Liver (tissue), 3 donors: ENCODE measurements around the gene ATP6V0A4.

Source experiments
- CTCF ChIP-seq: fragments of 150-350 bp; IDR thresholded peaks from 2 replicates; pipeline ENCODE4 v1.5.1; 2017; ENCODE audit warnings: improper control_type of control experiment, low read depth, low read length; ENCODE audit not compliant: missing input control
- FOXA1 ChIP-seq: IDR thresholded peaks from 2 replicates; pipeline ENCODE4 v1.6.1; 2016; ENCODE audit warnings: antibody characterized with exemption
- JUND ChIP-seq, 2 donors: IDR thresholded peaks; 2 replicates each; pipeline ENCODE4 v1.6.1; 2016; ENCODE audit warnings: antibody characterized with exemption in 2 of 2
- RAD21 ChIP-seq, 2 donors: IDR thresholded peaks; 2 replicates each; pipeline ENCODE4 v1.6.1; 2016; ENCODE audit warnings: antibody characterized with exemption in 2 of 2, mild to moderate bottlenecking in 2 of 2
- SP1 ChIP-seq: IDR thresholded peaks from 2 replicates; pipeline ENCODE4 v1.6.1; 2018; ENCODE audit warnings: antibody characterized with exemption, mild to moderate bottlenecking
- donor health status: healthy.
- donor health status: healthy.

- TF ChIP-seq RAD21 (IDR thresholded peaks at IDR 0.05): no peak
- TF ChIP-seq CTCF: no peak
- no peak for TF ChIP-seq SP1
- TF ChIP-seq FOXA1: no peak
- no peak for TF ChIP-seq JUND (IDR thresholded peaks at IDR 0.05)
These were observed 96.5 kb downstream of the ATP6V0A4 start for GRCh38 chr7:138701537-138701923.
